ENCODE data around the gene OR7A10.

- TF ChIP-seq POLR2AphosphoS5 (IDR thresholded peaks at IDR 0.05) (no peak), CTCF (IDR thresholded peaks at IDR 0.05) (no peak)
Measured at GRCh38 chr19:14889994-14890642, 41.4 kb upstream of the OR7A10 start.

Data from stomach (tissue), 4 donors.